ENCODE data around the gene NONO. TPM values are rescaled to one million over a fixed set of nuclear protein-coding genes. Genes with fewer than 3 reads are reported as not detected.
"Not testable (repeated sequence)": the region's sequence is repeated elsewhere in the genome, so short reads cannot be mapped to it uniquely, and the experiment has no call there.

NONO gene
- total RNA-seq, 4 donors from 2014 or later, result 221 to 281 (median 255) TPM

GRCh38 chrX:71253253-71254091 is 30.0 kb upstream of the NONO start:
- Histone ChIP-seq H3K4me3 (replicated peaks in 1 of 3) (peak overlapping the region in 2 of 3 donors; percentile 48 to 64), H3K27ac (peak overlapping the region in 2 of 3 donors; percentile 66 to 80), H3K27me3 (no peaks in the 10 kb centered on the region), H3K4me1 (peaks cover 9 to 15% of the 10 kb centered on the region in 2 donors), H3K36me3 (peaks cover 8% of the 10 kb centered on the region in 2 donors), H3K9me3 (no peaks in the 10 kb centered on the region)
- 0 to 2% methylated on average over 9 to 14 of the region's 35 CpGs for WGBS, 2 donors
- intact Hi-C loops (cut with DNase I), result no loop called here
- TF ChIP-seq CTCF (IDR thresholded peaks at IDR 0.05), result peak in 4 of 6 experiments; percentile 17 to 44 (median 20)
- TF ChIP-seq POLR2A (IDR thresholded peaks at IDR 0.05), result no peak
- peak; percentile 43 to 44 for DNase-seq

- DNase-seq, result peak; percentile 87 to 88
- peak within 1 kb of the TSS; percentile 26 to 64 (median 48) for H3K4me3 ChIP-seq (replicated peaks in 1 of 3)
- no peaks in the 10 kb centered on the region for H3K27me3 ChIP-seq
- H3K36me3 ChIP-seq, result peaks cover 6% of the 10 kb centered on the region in 2 donors
- H3K9me3 ChIP-seq, result no peaks in the 10 kb centered on the region
- TF ChIP-seq CTCF (IDR thresholded peaks at IDR 0.05) (peak in 1 of 6 experiments; percentile 10), POLR2A (IDR thresholded peaks at IDR 0.05) (peak in 1 of 2 donors; percentile 63)
- 0% methylated on average over 15 to 20 of the region's 54 CpGs for whole genome bisulfite sequencing, 2 donors
- intact Hi-C loops (cut with DNase I), result no loop called here
- H3K27ac ChIP-seq, result peak within 1 kb of the TSS; percentile 66 to 82 (median 80)
- peaks cover 9 to 15% of the 10 kb centered on the region in 2 donors for H3K4me1 ChIP-seq
Measured at GRCh38 chrX:71254092-71254963, 29.1 kb upstream of the NONO start, which contains the start of gene ZMYM3. TSS of gene ZMYM3 (minus strand) at chrX:71254140. CDS start at chrX:71253255, 885 bp downstream.

GRCh38 chrX:71256051-71256450 is 27.4 kb upstream of the NONO start:
- no peak for TF ChIP-seq POLR2A (IDR thresholded peaks at IDR 0.05)
- Histone ChIP-seq H3K4me3 (replicated peaks in 1 of 3) (no peak overlapping the region), H3K36me3 (no peaks in the 10 kb centered on the region), H3K27ac (no peak overlapping the region), H3K27me3 (no peaks in the 10 kb centered on the region), H3K4me1 (peaks cover 9 to 15% of the 10 kb centered on the region in 2 donors), H3K9me3 (no peaks in the 10 kb centered on the region)
- no peak for DNase-seq
- intact Hi-C loops (cut with DNase I), result no loop called here
- WGBS, 2 donors, result 57 to 71% methylated on average over 3 to 6 of the region's 6 CpGs

- H3K27ac ChIP-seq, result no peak overlapping the region
- peaks cover 9 to 13% of the 10 kb centered on the region in 2 donors for H3K4me1 ChIP-seq
- DNase-seq, result no peak
- no peaks in the 10 kb centered on the region for H3K9me3 ChIP-seq
- intact Hi-C loops (cut with DNase I), result no loop called here
- H3K36me3 ChIP-seq, result no peaks in the 10 kb centered on the region
- TF ChIP-seq CTCF (IDR thresholded peaks at IDR 0.05) (no peak), POLR2A (IDR thresholded peaks at IDR 0.05) (no peak)
- 89 to 94% methylated on average over 4 of the region's 4 CpGs for WGBS, 2 donors
- H3K4me3 ChIP-seq (replicated peaks in 1 of 3), result no peak overlapping the region
- no peaks in the 10 kb centered on the region for H3K27me3 ChIP-seq
Measured at GRCh38 chrX:71256856-71257255, 26.6 kb upstream of the NONO start.

GRCh38 chrX:71268624-71269023 is 14.8 kb upstream of the NONO start:
- intact Hi-C loops (cut with DNase I); H3K36me3 ChIP-seq; H3K27ac ChIP-seq; H3K4me3 ChIP-seq (replicated peaks in 1 of 3); H3K27me3 ChIP-seq; DNase-seq; H3K4me1 ChIP-seq; H3K9me3 ChIP-seq: not testable (repeated sequence)

Measured in thyroid gland (tissue), 4 donors.